Gastrocnemius medialis (tissue), 4 donors: ENCODE data around the gene ANKRD49. TPM values are rescaled to one million over a fixed set of nuclear protein-coding genes. Genes with fewer than 3 reads are reported as not detected.

Source experiments
- ATAC-seq, 2 donors: fragments of 150-250 bp; one replicate each; pipeline ENCODE4 v1.9.1; 2016
- DNase-seq, 2 donors: peaks; one replicate each; pipeline ENCODE4 v3.0.0-alpha.2; 2019
- H3K27ac ChIP-seq, 4 donors: fragments of 200-600 bp; sonication (generic); 1 replicate in 1 of 4; 2 replicates in 3 of 4; pipeline ENCODE4 v1.5.1; 2016 to 2018; ENCODE audit warnings: mild to moderate bottlenecking in 2 of 4, moderate library complexity in 1 of 4
- H3K27me3 ChIP-seq, 3 donors: fragments of 200-600 bp; sonication (generic) in 2 of 3; 1 replicate in 1 of 3; 2 replicates in 2 of 3; pipeline versions ENCODE4 v1.5.1 to v1.6.0; 2016 to 2019; ENCODE audit warnings: mild to moderate bottlenecking in 1 of 3, moderate library complexity in 1 of 3
- H3K36me3 ChIP-seq, 2 donors: fragments of 200-600 bp; sonication (generic) in 1 of 2; one replicate each; pipeline ENCODE4 v1.5.1; 2017 to 2018
- H3K4me1 ChIP-seq, 2 donors: fragments of 200-600 bp; sonication (generic) in 1 of 2; one replicate each; pipeline ENCODE4 v1.5.1; 2016 to 2017; ENCODE audit warnings: mild to moderate bottlenecking in 2 of 2
- H3K4me3 ChIP-seq, 4 donors: fragments of 200-600 bp; sonication (generic) in 3 of 4; 1 replicate in 1 of 4; 2 replicates in 3 of 4; pipeline ENCODE4 v1.5.1; 2016 to 2019; ENCODE audit warnings: mild to moderate bottlenecking in 2 of 4
- H3K9me3 ChIP-seq, 3 donors: fragments of 200-600 bp; sonication (generic) in 2 of 3; 1 replicate in 1 of 3; 2 replicates in 2 of 3; pipeline ENCODE4 v1.5.1; 2016 to 2019
- POLR2A ChIP-seq, 2 donors: fragments of 450-650 bp; IDR thresholded peaks; one replicate each; pipeline ENCODE4 v1.6.1; 2017; ENCODE audit warnings: antibody characterized with exemption in 2 of 2, mild to moderate bottlenecking in 2 of 2, moderate library complexity in 2 of 2
- in situ Hi-C, 4 donors: fragments of 200-750 bp; cut with MboI; loops; one replicate each; pipeline versions ENCODE4 v1.15.0 to v1.8.0; 2017; ENCODE audit warnings: low sequenced_read_pairs in 4 of 4
- intact Hi-C: fragments of 100-400 bp; cut with DNase I; formaldehyde crosslinking; loops from one replicate; pipeline ENCODE4 v1.15.1; 2023; ENCODE audit warnings: low total_unique reads
- microRNA counts, 2 donors: library from miRNA; unstranded; fragments of <30 nt; microRNA quantifications; one replicate each; lab custom pipeline; 2016
- microRNA-seq, 2 donors: library from miRNA; unstranded; fragments of <30 nt; microRNA quantifications; one replicate each; pipeline ENCODE4, GENCODE V29; 2016; ENCODE audit warnings: borderline replicate concordance in 2 of 2
- total RNA-seq, 4 donors: library from RNA; depleted of rRNA; stranded (reverse); fragments of >200 nt; gene quantifications; one replicate each; pipeline versions ENCODE4 v1.1.0 to v1.2.3, GENCODE V29; 2016
- TF ChIP-seq, protein P1 (sequence below), 5 experiments: fragments of 450-650 bp in 3 of 5; fragments of 200-600 bp in 2 of 5; sonication (generic) in 2 of 5; IDR thresholded peaks in 4 of 5; conservative IDR thresholded peaks in 1 of 5; 1 replicate in 4 of 5; 2 replicates in 1 of 5; pipeline ENCODE4 v1.5.1; 2016 to 2019; ENCODE audit warnings: antibody characterized with exemption in 5 of 5, mild to moderate bottlenecking in 3 of 5, moderate library complexity in 3 of 5

ANKRD49 gene
- total RNA-seq, 4 donors from 2014 or later, result 9.0 to 21.1 (median 11.9) TPM

DNA sequence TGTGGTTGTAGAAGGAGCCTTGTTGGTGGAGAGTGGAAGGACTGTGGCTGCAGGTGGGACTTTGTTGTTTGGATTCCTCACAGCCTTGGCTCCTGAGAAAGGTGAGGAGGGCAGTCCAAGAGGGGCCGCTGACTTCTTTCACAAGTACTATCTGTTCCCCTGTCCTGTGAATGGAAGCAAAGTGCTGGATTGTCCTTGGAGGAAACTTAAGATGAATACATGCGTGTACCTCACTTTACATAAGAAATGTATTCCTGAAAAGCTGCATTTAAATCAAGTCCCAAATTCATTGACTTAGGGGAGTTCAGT is 52.3 kb downstream of the ANKRD49 start:
- Histone ChIP-seq H3K9me3 (no peaks in the 10 kb centered on the region), H3K27ac (no peak overlapping the region), H3K27me3 (no peaks in the 10 kb centered on the region), H3K4me3 (no peak overlapping the region), H3K4me1 (peaks cover 0 to 10% of the 10 kb centered on the region in 2 donors), H3K36me3 (no peaks in the 10 kb centered on the region)
- no peak for ATAC-seq
- DNase-seq, result no peak
- intact Hi-C loops (no loop called here), in situ Hi-C loops (no loop called here)
- TF ChIP-seq, protein P1, sequence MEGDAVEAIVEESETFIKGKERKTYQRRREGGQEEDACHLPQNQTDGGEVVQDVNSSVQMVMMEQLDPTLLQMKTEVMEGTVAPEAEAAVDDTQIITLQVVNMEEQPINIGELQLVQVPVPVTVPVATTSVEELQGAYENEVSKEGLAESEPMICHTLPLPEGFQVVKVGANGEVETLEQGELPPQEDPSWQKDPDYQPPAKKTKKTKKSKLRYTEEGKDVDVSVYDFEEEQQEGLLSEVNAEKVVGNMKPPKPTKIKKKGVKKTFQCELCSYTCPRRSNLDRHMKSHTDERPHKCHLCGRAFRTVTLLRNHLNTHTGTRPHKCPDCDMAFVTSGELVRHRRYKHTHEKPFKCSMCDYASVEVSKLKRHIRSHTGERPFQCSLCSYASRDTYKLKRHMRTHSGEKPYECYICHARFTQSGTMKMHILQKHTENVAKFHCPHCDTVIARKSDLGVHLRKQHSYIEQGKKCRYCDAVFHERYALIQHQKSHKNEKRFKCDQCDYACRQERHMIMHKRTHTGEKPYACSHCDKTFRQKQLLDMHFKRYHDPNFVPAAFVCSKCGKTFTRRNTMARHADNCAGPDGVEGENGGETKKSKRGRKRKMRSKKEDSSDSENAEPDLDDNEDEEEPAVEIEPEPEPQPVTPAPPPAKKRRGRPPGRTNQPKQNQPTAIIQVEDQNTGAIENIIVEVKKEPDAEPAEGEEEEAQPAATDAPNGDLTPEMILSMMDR (IDR thresholded peaks at IDR 0.05 in 4 of 5, conservative IDR thresholded peaks at IDR 0.05 in 1 of 5), result no peak
- no peak for TF ChIP-seq POLR2A (IDR thresholded peaks at IDR 0.05)

DNA sequence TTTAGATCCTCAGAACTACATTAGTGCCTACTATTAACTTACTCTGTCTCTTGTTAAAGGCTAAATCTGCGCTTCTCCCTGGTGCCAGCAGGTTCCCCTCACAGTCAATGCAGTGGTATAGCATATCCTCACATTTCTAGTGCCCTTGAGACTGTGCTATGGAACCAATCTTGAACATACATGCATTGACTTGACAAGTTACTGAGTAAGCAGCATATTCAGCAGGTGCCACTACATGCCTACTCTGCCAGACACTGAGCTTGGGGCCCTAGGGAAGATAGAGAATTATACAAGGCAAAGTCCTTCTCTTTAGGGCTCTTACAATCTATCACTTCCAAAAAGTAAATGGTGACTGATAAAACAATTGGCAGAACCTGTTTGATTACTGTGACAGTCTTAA is 53.1 kb downstream of the ANKRD49 start:
- Histone ChIP-seq H3K9me3 (no peaks in the 10 kb centered on the region), H3K36me3 (no peaks in the 10 kb centered on the region), H3K27ac (no peak overlapping the region), H3K27me3 (no peaks in the 10 kb centered on the region), H3K4me1 (peaks cover 0 to 10% of the 10 kb centered on the region in 2 donors), H3K4me3 (no peak overlapping the region)
- ATAC-seq, result no peak
- in situ Hi-C loops, result no loop called here
- TF ChIP-seq POLR2A (IDR thresholded peaks at IDR 0.05), result no peak
- TF ChIP-seq, protein P1 (IDR thresholded peaks at IDR 0.05 in 4 of 5, conservative IDR thresholded peaks at IDR 0.05 in 1 of 5), result no peak
- intact Hi-C loops, result no loop called here
- no peak for DNase-seq

DNA sequence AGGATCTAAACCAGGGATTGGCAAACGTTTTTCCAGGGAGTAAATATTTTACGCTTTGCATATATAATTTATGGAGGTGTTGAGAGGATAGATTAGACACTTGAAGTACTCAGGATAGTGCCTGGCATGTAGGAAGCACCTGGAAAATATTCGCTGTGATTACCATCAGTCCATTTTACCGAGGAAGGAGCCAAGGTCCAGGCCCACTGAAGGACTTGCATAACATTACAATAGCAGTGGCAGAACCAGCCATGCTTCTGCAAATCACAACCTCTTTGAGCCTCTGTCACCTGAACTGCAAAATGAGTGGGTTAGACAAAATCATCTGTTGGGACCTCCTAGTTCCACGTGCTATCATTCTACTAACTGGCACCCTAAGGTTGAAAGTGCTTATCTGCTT is 55.4 kb downstream of the ANKRD49 start:
- no peak overlapping the region for H3K27ac ChIP-seq
- no peak for DNase-seq
- in situ Hi-C loops, result no loop called here
- no peaks in the 10 kb centered on the region for H3K9me3 ChIP-seq
- no peak for ATAC-seq
- TF ChIP-seq, protein P1 (IDR thresholded peaks at IDR 0.05 in 4 of 5, conservative IDR thresholded peaks at IDR 0.05 in 1 of 5), result no peak
- TF ChIP-seq POLR2A (IDR thresholded peaks at IDR 0.05), result no peak
- intact Hi-C loops, result no loop called here
- H3K27me3 ChIP-seq, result no peaks in the 10 kb centered on the region
- H3K4me3 ChIP-seq, result no peak overlapping the region
- no peaks in the 10 kb centered on the region for H3K36me3 ChIP-seq
- H3K4me1 ChIP-seq, result peaks cover 0 to 6% of the 10 kb centered on the region in 2 donors

MicroRNAs encoded within 50 kb of the gene (microRNA counts, 767-probe panel; counts per million panel counts)
- 356 to 448 counts per million in 2 donors for microRNA hsa-miR-548l (lab: Ali Mortazavi, UCI)

Small RNA genes within 50 kb of the gene (microRNA-seq; reads per million reads assigned to microRNA genes)
- gene MIR548L, result 3.5 to 6.8 reads per million in 2 donors

Other genes with a start within 250 kb of the ANKRD49 start
- not detected for gene IZUMO1R, start 189.4 kb upstream of the ANKRD49 start, total RNA-seq
- gene GPR83, start 92.6 kb upstream of the ANKRD49 start, total RNA-seq, result under 1 TPM in 3 of 4 donors, not detected in 1; 0.09 to 0.49 (median 0.36) TPM
- 10 to 100 TPM in 1 of 4 donors, 1 to 10 TPM in 3; 5.3 to 12.3 (median 5.9) TPM for gene MRE11, start 140 bp upstream of the ANKRD49 start, total RNA-seq
- not detected for gene C11orf97, start 18.5 kb downstream of the ANKRD49 start, total RNA-seq
- 1 to 10 TPM in 3 of 4 donors, under 1 TPM in 1; 0.92 to 1.9 (median 1.5) TPM for gene FUT4, start 49.9 kb downstream of the ANKRD49 start, total RNA-seq
- 1 to 10 TPM in 3 of 4 donors, under 1 TPM in 1; 0.70 to 2.1 (median 1.3) TPM for gene PIWIL4, start 73.4 kb downstream of the ANKRD49 start, total RNA-seq